Nucleus accumbens (tissue), 56 donors: Measurements from ENCODE around the gene GSTA5.
"Not testable (repeated sequence)": the region's sequence is repeated elsewhere in the genome, so short reads cannot be mapped to it uniquely, and the experiment has no call there.

Experiments used
- DNase-seq, 56 donors: peaks; one replicate each; lab custom pipeline; 2025; lab: John Stamatoyannopoulos, UW

GSTA5 gene

DNA sequence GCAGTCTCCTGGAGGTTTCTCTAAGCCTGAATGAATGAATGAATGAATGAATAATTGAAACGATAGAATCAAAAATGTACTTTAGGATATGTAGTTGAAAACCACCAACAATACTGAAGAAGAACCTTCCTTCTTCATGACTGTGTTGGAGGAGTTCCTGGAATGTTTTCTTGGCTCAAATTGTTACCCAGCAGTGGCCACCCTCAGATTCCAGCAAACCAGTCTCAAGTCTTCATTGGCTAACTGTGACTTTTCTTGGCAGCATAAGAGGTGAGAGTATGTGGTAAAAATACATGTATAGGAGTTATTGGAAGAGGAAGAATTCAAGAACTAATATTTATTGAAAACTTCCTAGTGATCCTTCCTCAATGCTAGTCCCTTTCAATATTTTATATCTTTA is 41.3 kb downstream of the GSTA5 start:
- DNase-seq: not testable (repeated sequence)

DNA sequence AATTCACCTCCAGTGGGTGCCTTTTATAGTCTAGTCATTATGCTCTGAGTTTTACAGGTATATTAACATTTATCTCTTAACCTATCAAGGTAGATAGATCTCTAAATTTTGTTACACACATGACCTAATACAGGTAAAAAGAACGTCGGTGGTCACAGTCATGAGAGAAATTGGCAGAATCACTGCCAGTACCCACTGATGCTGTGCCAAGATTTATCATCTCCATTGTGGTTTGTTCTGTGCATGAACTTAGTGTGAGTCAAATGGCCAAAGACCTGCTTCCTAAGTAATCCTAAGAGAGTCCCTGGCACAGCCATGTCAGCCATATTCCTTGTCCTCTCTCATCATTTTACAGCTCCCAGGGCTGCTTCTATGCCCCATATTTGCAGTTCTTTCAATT is 46.2 kb downstream of the GSTA5 start:
- not testable (repeated sequence) for DNase-seq

DNA sequence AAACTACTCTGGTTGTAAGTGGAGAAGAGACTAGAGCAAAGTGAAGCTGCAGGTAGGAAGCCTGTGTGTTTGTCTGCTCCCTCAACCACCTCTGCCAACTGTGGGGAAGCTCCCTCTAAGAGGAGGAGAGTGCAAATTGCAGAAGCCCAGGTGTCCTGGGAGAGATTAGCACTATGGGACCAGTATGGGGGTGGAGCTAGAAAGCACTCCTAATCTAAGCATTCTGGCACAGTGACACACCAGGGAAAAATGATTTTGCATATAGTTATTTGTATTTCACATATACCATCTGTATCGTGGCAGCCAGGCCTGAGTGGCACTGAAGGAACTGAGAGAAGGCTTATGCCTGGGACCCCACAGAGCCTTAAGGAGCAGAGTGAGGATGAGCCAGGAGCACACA is 49.8 kb downstream of the GSTA5 start:
- DNase-seq: no peak

DNA sequence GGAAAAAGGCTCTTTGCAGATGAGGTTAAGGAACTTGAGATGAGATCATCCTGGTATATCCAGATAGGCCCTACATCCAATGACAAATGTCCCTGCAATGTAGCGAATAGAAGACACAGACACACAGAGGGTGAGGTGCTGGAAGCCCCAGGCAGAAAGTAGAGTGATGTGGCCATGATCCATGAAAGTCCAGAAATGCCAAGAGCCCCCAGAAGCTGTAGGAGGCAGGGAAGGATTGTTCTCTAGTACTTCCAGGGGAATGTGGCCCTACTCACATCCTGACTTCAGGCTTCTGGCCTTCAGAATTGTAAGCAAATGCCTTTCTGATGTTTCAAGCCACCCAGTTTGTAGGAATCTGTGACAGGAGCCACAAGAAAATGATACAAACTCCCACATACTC is 51.0 kb downstream of the GSTA5 start:
- not testable (repeated sequence) for DNase-seq

DNA sequence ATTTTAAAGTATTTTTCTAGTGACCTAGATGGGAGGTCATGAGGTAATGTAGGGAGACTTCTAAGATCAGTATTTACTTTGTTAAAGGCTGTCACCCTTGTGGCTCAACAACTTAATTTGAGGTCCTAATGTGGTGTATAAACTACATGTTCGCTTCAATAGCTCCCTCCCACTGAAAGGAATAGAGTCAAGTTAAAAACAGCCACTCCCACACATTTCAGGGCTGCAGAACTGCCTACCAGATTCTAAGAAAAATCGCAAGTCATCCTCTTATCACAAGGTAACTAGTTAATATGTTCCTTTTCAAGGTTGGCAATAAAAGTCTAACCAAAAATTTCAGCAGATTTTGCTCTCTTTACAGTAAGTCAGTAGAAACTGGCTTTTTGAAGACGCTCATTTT is 52.1 kb downstream of the GSTA5 start:
- DNase-seq: peak in 10 of 56 donors; percentile 1 to 34 (median 10)

DNA sequence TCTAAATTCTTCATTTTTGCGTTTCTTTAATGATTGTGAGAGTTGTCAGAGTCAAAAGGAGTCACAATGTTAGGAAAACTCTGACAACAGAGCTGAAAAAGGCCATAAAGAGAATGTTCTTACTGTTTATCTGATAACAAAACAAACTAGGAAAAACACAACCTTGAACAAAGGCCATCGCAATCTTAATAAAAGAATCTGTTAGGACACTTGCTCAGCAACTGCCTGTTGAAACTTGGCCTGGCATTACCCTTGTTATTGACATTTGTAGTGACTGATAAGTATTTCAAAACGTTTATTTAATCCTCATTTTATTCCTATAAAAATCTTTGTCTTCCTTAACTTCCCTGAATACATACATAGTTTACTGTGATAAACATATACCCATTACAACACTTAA is 52.7 kb downstream of the GSTA5 start:
- no peak for DNase-seq

DNA sequence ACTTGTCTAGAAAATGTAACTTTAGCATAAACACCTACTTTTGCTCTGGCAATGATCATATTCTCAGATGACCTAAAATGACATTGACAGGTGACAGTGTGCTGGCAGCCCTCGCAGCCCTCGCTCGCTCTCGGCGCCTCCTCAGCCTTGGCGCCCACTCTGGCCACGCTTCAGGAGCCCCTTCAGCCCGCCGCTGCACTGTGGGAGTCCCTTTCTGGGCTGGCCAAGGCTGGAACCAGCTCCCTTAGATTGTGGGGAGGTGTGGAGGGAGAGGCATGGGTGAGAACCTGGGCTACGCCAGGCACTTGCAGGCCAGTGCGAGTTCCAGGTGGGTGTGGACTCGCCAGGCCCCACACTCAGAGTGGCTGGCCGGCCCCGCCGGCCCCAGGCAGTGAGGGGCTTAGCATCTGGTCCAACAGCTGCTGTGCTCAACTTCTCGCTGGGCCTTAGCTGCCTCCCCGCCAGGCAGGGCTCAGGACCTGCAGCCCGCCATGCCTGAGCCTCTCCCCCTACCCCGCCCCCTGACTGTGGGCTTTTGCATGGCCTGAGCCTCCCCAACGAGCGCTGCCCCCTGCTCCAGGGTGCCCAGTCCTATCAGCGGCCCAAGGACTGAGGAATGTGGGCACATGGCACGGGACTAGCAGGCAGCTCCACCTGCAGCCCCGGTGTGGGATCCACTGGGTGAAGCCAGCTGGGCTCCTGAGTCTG is 54.2 kb downstream of the GSTA5 start:
- DNase-seq: no peak

DNA sequence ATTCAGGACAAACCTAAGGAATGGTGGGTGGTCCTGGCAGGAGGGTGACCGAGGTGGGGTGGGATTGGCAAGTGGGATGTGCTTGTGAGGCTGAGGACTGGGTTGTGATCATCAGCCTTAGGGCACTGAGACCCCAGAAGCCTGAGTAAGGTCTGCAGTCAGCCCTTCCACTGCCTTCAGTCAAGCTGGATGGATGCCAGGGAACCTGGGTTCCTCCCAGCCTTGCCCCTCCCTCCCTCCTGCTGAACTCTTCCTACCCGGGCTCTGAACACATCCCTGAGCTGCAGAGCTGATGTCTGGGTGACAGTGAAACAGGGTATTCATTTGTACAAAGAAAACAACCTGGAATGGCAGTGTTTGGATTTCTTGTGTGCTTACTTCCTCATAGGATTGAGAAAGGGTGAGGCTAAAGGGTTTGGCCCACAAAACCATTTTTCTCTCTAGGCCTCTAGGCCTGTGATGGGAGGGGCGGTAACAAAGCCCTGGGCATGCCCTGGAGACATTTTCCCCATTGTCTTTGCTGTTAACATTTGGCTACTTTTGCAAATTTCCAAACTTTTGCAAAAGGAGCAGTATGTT is 57.8 kb downstream of the GSTA5 start:
- not testable (repeated sequence) for DNase-seq

DNA sequence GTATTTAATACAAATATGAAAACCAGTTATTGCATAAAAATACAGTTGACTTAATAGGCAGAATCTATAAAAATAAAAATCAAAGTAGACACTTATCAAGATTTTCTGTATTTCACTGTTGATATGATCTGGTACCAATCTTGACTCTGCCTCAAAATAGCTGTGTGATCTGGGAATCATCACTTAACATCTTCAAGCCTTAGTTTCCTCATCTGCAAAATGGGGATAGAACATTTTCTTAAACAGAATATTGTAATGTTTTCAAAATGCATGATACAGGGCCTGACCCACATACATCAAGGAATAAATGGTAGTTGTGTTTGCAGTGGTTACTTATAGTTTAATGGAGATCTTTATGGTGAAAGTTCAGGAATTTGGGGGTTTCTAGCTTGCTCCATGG is 58.4 kb downstream of the GSTA5 start:
- DNase-seq: not testable (repeated sequence)
